Activated T-helper 2 cell treated with anti-CD3 and anti-CD28 coated beads, Interferon-gamma antibody, Interleukin-2, Interleukin-4, amounts not matched to agents 10 μg/mL and 5 μg/mL and 100 μg/mL, durations not matched to agents 14 hours and 24 hours and 36 hours (primary cell): ENCODE results near the gene ESRRA. TPM values are rescaled to one million over a fixed set of nuclear protein-coding genes. Genes with fewer than 3 reads are reported as not detected.
A peak's percentile ranks its signal among the peaks of the same experiment; 100 is the strongest.

Experiments used
- DNase-seq: peaks from one replicate; pipeline ENCODE4 v3.0.0; 2021; ENCODE audit warnings: low spot score
- H3K27ac Mint-ChIP-seq: one replicate; pipeline ENCODE4 v1.8.0; 2021; ENCODE audit warnings: mixed read lengths
- H3K27me3 Mint-ChIP-seq: one replicate; pipeline ENCODE4 v1.8.0; 2021; ENCODE audit warnings: low read depth, mixed read lengths
- H3K36me3 Mint-ChIP-seq: one replicate; pipeline ENCODE4 v1.8.0; 2021; ENCODE audit warnings: low read depth, mixed read lengths
- H3K4me1 Mint-ChIP-seq: one replicate; pipeline ENCODE4 v1.8.0; 2021; ENCODE audit warnings: low read depth, mixed read lengths
- H3K4me3 Mint-ChIP-seq: one replicate; pipeline ENCODE4 v1.8.0; 2021; ENCODE audit warnings: low read depth, mild to moderate bottlenecking, moderate library complexity, mixed read lengths
- H3K9me3 Mint-ChIP-seq: one replicate; pipeline ENCODE4 v1.8.0; 2021; ENCODE audit warnings: mixed read lengths
- intact Hi-C: fragments of 100-400 bp; cut with micrococcal nuclease; formaldehyde crosslinking; loops from one replicate; pipeline ENCODE4 v1.15.1; 2023
- total RNA-seq: library from RNA; stranded (reverse); gene quantifications from 2 replicates; pipeline ENCODE4 v1.2.3, GENCODE V29; 2022

The ESRRA gene
- total RNA-seq, 1 donor from 2014 or later, result 49.4 TPM

DNA sequence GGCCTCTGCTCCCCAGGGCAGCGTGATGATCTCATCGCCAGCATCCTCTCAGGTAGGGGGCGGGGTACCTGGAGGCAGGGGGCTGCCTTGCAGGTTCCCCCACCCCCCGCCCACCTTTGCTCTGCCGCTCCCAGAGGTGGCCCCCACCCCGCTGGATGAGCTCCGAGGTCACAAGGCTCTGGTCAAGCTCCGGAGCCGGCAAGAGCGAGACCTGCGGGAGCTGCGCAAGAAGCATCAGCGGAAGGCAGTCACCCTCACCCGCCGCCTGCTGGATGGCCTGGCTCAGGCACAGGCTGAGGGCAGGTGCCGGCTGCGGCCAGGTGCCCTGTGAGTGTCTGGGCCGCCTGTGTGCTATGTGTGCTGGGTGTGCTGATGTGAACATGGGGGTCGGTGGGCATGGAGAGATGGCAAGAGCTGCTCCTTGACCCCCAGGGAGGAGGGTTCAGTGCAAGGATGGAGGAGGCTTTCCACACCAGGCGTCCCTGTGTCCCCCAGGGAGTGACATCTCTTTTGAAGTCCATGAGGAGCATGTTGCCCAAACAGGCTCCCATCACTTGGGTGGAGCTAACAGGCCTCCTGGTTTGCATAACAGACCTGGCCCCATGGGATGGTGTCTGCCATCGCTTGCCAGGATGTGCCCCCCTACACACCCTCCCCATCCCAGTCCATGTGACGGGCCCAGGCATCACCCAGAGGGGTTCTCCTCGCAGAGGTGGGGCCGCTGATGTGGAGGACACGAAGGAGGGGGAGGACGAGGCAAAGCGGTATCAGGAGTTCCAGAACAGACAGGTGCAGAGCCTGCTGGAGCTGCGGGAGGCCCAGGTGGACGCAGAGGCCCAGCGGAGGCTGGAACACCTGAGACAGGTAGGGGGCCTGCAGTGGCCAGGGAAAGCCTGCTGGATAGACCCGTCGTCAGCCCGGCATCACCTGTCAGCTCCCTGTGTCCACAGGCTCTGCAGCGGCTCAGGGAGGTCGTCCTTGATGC lies 39.9 kb upstream of the ESRRA start:
- no peak overlapping the region for H3K27ac Mint-ChIP-seq
- H3K4me1 Mint-ChIP-seq, result peaks cover 9% of the 10 kb centered on the region
- peaks cover 17% of the 10 kb centered on the region for H3K36me3 Mint-ChIP-seq
- H3K27me3 Mint-ChIP-seq, result no peaks in the 10 kb centered on the region
- no peak for DNase-seq
- intact Hi-C loops, result no loop called here
- no peaks in the 10 kb centered on the region for H3K9me3 Mint-ChIP-seq
- H3K4me3 Mint-ChIP-seq, result no peak overlapping the region

DNA sequence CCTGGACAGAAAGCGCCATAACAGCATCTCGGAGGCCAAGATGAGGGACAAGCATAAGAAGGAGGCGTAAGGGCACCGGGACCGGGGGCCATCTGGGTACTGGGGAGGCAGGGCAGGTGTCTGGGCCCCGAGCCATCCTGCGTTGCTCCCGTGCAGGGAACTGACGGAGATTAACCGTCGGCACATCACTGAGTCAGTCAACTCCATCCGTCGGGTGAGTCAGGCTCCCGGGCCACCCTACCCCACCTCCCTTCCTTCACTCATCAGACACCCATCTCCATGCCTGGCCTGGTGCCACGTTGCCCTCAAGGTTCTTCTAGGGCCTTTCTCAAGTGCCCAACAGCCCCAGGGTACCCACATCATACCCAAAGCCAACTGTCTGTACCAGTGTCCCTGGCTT lies 39.0 kb upstream of the ESRRA start:
- Mint-ChIP-seq H3K27ac (peak overlapping the region; percentile 52), H3K27me3 (no peaks in the 10 kb centered on the region)

DNA sequence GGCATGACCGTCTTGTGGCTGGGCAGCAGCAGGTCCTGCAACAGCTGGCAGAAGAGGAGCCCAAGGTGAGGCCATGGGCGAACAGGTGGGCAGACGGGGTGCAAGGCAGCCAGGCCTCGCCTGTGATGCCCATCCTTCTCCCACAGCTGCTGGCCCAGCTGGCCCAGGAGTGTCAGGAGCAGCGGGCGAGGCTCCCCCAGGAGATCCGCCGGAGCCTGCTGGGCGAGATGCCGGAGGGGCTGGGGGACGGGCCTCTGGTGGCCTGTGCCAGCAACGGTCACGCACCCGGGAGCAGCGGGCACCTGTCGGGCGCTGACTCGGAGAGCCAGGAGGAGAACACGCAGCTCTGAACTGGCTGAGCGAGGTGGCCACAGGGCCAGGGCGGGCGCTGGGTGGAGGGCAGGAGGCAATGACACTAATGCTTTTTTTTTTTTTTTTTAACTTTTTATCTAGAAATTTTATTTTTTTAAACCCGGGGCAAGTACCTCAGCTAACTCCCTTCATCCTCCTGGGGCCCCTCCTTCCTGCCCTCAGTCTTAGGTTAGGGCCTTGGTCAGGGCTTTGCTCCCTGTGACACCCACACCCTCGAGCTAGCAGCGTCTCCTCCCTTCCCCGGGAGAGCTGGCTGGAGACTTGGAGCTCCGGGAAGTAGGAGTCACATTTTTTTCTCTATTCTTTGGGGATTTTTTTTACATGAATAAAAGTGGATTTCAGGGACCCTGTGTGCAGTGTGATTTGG lies 37.9 kb upstream of the ESRRA start:
- peak overlapping the region; percentile 22 for H3K27ac Mint-ChIP-seq
- intact Hi-C loops, result no loop called here
- H3K4me3 Mint-ChIP-seq, result no peak overlapping the region
- peaks cover 14% of the 10 kb centered on the region for H3K36me3 Mint-ChIP-seq
- peaks cover 14% of the 10 kb centered on the region for H3K4me1 Mint-ChIP-seq
- no peaks in the 10 kb centered on the region for H3K9me3 Mint-ChIP-seq
- DNase-seq, result no peak
- no peaks in the 10 kb centered on the region for H3K27me3 Mint-ChIP-seq

More for the DNA sequence above, 39.0 kb upstream of the ESRRA start:
- Mint-ChIP-seq H3K36me3 (peaks cover 17% of the 10 kb centered on the region), H3K4me3 (no peak overlapping the region), H3K4me1 (peaks cover 9% of the 10 kb centered on the region), H3K9me3 (no peaks in the 10 kb centered on the region)
- intact Hi-C loops, result no loop called here
- no peak for DNase-seq

DNA sequence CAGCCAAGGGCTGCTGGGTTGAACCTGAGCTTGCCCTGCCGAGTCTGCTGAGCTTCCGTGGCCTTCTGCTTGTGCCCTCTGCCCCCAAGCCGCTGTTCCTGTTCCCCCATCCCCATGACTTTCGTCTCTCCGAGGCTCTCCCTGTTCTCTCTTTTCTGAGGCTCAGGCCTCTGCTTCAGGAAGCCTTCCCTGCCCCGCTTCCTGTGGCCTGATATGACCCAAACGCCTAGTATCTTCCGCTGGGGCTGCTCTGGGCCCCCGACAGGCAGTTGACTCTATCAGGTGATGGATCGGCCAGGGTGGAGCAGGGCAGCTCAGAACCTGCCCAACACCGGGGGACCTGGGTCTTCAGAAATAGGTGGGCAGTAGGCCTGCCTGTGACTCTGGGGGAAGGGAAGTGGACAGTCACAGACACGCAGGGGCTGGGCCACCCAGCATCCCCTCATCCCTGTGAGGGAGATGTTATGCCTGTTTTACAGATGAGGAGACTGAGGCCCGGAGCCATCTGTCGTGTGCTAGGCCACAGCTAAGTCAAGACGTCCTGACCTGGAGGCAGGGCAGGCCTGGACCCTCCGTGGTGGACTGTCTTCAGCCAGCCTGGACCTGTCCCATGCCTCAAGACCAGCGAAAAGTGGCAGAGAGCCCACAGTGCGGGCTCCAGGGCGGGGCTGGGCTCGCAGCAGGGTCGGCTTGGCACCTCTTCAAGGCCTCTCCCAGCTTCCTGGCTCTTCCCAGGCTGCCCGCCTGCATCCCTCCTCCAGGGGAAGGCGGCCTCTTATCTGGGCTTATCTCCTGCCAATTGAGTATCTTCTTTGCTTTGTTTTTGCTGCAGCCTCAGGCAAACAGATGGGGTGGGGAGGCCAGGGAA lies 37.1 kb upstream of the ESRRA start:
- Mint-ChIP-seq H3K27me3 (no peaks in the 10 kb centered on the region), H3K27ac (peak overlapping the region; percentile 84), H3K4me1 (peaks cover 15% of the 10 kb centered on the region), H3K36me3 (peaks cover 11% of the 10 kb centered on the region), H3K9me3 (no peaks in the 10 kb centered on the region), H3K4me3 (peak overlapping the region; percentile 91)
- no peak for DNase-seq
- intact Hi-C loops, result loop anchor here (2.0 kb wide), 1 partner anchor 61 kb away; the partner anchor contains the start of gene FERMT3

DNA sequence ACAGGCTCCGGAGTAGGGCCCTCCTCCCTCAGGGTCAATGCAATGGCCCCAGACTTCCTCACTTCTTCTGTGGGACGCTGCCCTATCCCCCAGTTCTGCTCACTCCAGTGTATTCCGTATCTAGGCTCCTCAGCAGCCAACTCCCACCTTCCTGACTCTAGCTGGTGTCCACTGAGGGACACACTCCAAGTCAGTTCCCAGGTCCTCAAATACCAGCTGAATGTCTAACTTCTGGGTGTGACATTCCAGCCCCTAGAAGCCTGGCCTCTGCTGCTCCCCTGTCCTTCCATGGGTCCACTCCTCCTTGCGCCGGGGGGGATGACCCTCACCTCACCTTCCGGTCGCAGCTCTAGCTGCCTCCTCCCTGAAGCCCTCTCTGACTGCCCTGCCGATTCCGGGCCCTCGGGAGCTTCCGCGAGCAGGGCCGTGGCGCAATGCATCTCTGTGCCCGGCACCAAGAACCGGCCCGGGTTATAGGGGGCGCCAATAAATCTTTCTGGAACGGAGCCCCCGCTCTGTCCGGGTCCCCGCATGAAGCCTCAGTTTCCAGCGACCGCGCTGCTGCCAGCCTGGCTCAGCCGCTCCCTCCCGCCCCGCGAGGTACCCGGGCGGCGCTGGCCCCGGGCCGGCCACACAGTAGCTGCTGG lies 36.3 kb upstream of the ESRRA start:
- DNase-seq, result peak; percentile 54
- intact Hi-C loops, result loop anchor here (1.0 to 2.0 kb wide), 3 partner anchors 18 to 62 kb away; partner anchors contain the start of genes FERMT3, PLCB3 and TRMT112
- Mint-ChIP-seq H3K27ac (peak overlapping the region; percentile 84), H3K4me3 (peak overlapping the region; percentile 91), H3K27me3 (no peaks in the 10 kb centered on the region), H3K9me3 (no peaks in the 10 kb centered on the region), H3K36me3 (peaks cover 11% of the 10 kb centered on the region), H3K4me1 (peaks cover 15% of the 10 kb centered on the region)

DNA sequence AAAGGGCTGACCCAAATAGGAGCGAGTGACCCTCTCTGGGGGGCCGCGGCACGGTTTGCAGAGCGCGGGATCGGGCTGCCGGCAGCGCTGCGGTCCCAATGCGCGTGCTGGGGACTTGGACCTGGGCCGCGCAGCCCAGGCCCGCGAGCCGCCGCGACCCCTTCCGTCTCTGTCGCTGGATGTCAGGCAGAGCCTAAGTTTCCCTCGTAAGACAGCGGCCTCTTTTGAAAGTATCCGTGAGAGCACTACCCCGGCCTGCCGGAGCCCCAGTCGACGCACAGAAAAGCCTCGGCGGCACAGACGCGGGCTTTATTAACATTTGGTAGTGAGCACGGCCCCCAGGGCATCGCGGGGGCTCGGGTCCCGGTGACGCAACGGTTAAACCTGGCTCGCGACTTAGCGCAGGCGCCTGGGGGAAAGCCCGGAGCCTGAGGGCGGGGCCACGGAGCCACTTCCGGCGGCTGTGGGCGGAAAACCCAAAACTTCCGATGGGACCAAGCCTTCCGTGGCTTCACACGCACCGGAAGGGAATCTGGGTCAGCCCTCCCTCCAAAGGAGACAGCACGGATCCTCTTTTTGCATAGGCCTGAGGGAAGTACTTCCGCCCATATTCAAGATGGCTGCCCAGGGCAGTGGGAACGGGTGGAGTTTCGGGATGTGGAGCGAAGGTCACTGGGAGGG lies 35.6 kb upstream of the ESRRA start:
- peak overlapping the region; percentile 91 for H3K4me3 Mint-ChIP-seq
- peaks cover 11% of the 10 kb centered on the region for H3K36me3 Mint-ChIP-seq
- H3K4me1 Mint-ChIP-seq, result peaks cover 15% of the 10 kb centered on the region
- no peaks in the 10 kb centered on the region for H3K27me3 Mint-ChIP-seq
- no peaks in the 10 kb centered on the region for H3K9me3 Mint-ChIP-seq
- H3K27ac Mint-ChIP-seq, result peak overlapping the region; percentile 84
- intact Hi-C loops, result loop anchor here (1.0 to 2.0 kb wide), 7 partner anchors 16 to 83 kb away; partner anchors contain the start of genes FERMT3, FKBP2, GPR137 and PLCB3
- peak; percentile 97 for DNase-seq

- DNase-seq, result no peak
- Mint-ChIP-seq H3K4me3 (no peak overlapping the region), H3K36me3 (peaks cover 15% of the 10 kb centered on the region), H3K4me1 (peaks cover 6% of the 10 kb centered on the region), H3K27ac (no peak overlapping the region), H3K27me3 (no peaks in the 10 kb centered on the region), H3K9me3 (no peaks in the 10 kb centered on the region)
- intact Hi-C loops, result no loop called here
Measured at GRCh38 chr11:64275031-64275800, 30.1 kb upstream of the ESRRA start.

- intact Hi-C loops, result no loop called here
- Mint-ChIP-seq H3K27me3 (no peaks in the 10 kb centered on the region), H3K4me1 (peaks cover 6% of the 10 kb centered on the region), H3K4me3 (no peak overlapping the region), H3K9me3 (no peaks in the 10 kb centered on the region), H3K27ac (no peak overlapping the region), H3K36me3 (peaks cover 15% of the 10 kb centered on the region)
- DNase-seq, result no peak
Measured at GRCh38 chr11:64275841-64276240, 29.5 kb upstream of the ESRRA start.

GRCh38 chr11:64276653-64277431 lies 28.5 kb upstream of the ESRRA start:
- intact Hi-C loops, result no loop called here
- no peaks in the 10 kb centered on the region for H3K9me3 Mint-ChIP-seq

GRCh38 chr11:64278576-64279190 lies 26.6 kb upstream of the ESRRA start:
- Mint-ChIP-seq H3K27ac (no peak overlapping the region), H3K27me3 (no peaks in the 10 kb centered on the region), H3K9me3 (no peaks in the 10 kb centered on the region), H3K4me3 (no peak overlapping the region), H3K4me1 (peaks cover 4% of the 10 kb centered on the region), H3K36me3 (peaks cover 20% of the 10 kb centered on the region)
- DNase-seq, result no peak
- intact Hi-C loops, result no loop called here

More at GRCh38 chr11:64276653-64277431, 28.5 kb upstream of the ESRRA start:
- H3K27ac Mint-ChIP-seq, result no peak overlapping the region
- no peaks in the 10 kb centered on the region for H3K27me3 Mint-ChIP-seq
- no peak overlapping the region for H3K4me3 Mint-ChIP-seq
- H3K36me3 Mint-ChIP-seq, result peaks cover 23% of the 10 kb centered on the region
- DNase-seq, result no peak
- peaks cover 5% of the 10 kb centered on the region for H3K4me1 Mint-ChIP-seq
